Left kidney (tissue), 8 donors: ENCODE results near the gene MCM7. TPM values are rescaled to one million over a fixed set of nuclear protein-coding genes. Genes with fewer than 3 reads are reported as not detected.
"Not testable (repeated sequence)": the region's sequence is repeated elsewhere in the genome, so short reads cannot be mapped to it uniquely, and the experiment has no call there.

ENCODE experiments used
- DNase-seq: peaks from one replicate; pipeline ENCODE4 v3.0.0-alpha.2; 2013
- long read RNA-seq, 8 donors: transcript quantifications; one replicate each; lab custom pipeline, GENCODE V29; 2026
- polyA plus RNA-seq: library from polyadenylated mRNA; unstranded; fragments of 120-200 nt; gene quantifications from one replicate; pipeline ENCODE4 v1.2.1, GENCODE V29; 2013; ENCODE audit not compliant: insufficient read length

Gene MCM7
- 177 TPM for polyA plus RNA-seq
- long read RNA-seq, donor 1, transcript MCM7-201 (15 exons, 2,957 nt): major isoform, 28 of 56 reads
- long read RNA-seq, donor 1, partial matches to known transcripts: 27 of 56 reads
- long read RNA-seq, donor 1, other reads (novel, unspliced or antisense): 0 of 56 reads
- long read RNA-seq, donor 2, transcript MCM7-201 (15 exons, 2,957 nt): major isoform, 31 of 65 reads
- long read RNA-seq, donor 2, partial matches to known transcripts: 30 of 65 reads
- long read RNA-seq, donor 2, other reads (novel, unspliced or antisense): 0 of 65 reads
- long read RNA-seq, donor 3, transcript MCM7-201 (15 exons, 2,957 nt): major isoform, 19 of 44 reads
- long read RNA-seq, donor 3, partial matches to known transcripts: 18 of 44 reads
- long read RNA-seq, donor 3, other reads (novel, unspliced or antisense): 5 of 44 reads
- long read RNA-seq, donor 4: 0 reads
- long read RNA-seq, donor 5, transcript MCM7-201 (15 exons, 2,957 nt): major isoform, 39 of 81 reads
- long read RNA-seq, donor 5, partial matches to known transcripts: 36 of 81 reads
- long read RNA-seq, donor 5, other reads (novel, unspliced or antisense): 5 of 81 reads
- long read RNA-seq, donor 6, transcript MCM7-201 (15 exons, 2,957 nt): major isoform, 26 of 41 reads
- long read RNA-seq, donor 6, partial matches to known transcripts: 15 of 41 reads
- long read RNA-seq, donor 6, other reads (novel, unspliced or antisense): 0 of 41 reads
- long read RNA-seq, donor 7, transcript MCM7-201 (15 exons, 2,957 nt): major isoform, 45 of 84 reads
- long read RNA-seq, donor 7, partial matches to known transcripts: 28 of 84 reads
- long read RNA-seq, donor 7, other reads (novel, unspliced or antisense): 6 of 84 reads
- long read RNA-seq, donor 8, transcript MCM7-201 (15 exons, 2,957 nt): major isoform, 10 of 12 reads
- long read RNA-seq, donor 8, partial matches to known transcripts: 0 of 12 reads
- long read RNA-seq, donor 8, other reads (novel, unspliced or antisense): 0 of 12 reads

- DNase-seq: peak; percentile 97
Observed at GRCh38 chr7:100101016-100101862, at the start of gene MCM7, which contains the start of gene AP4M1. Gene MCM7, minus strand, starts transcription at chr7:100101397. Its CDS starts 103 bp downstream, at chr7:100101294. Gene AP4M1, plus strand, starts transcription at chr7:100101643. Its CDS starts 72 bp downstream, at chr7:100101715.

GRCh38 chr7:100148559-100149328 lies 47.5 kb upstream of the MCM7 start, which contains the start of gene LAMTOR4:
Gene LAMTOR4, plus strand, starts transcription at chr7:100148918. Its CDS starts 55 bp downstream, at chr7:100148973.
- DNase-seq: peak; percentile 97

- no peak for DNase-seq
Observed at GRCh38 chr7:100148225-100148558, 47.0 kb upstream of the MCM7 start.

- no peak for DNase-seq
Observed at GRCh38 chr7:100147278-100147677, 46.1 kb upstream of the MCM7 start.

- DNase-seq: not testable (repeated sequence)
Observed at GRCh38 chr7:100146350-100146749, 45.2 kb upstream of the MCM7 start.

- DNase-seq: no peak
Observed at GRCh38 chr7:100142461-100142860, 41.3 kb upstream of the MCM7 start.

- DNase-seq: no peak
Observed at GRCh38 chr7:100141555-100141949, 40.4 kb upstream of the MCM7 start.

- DNase-seq: no peak
Observed at GRCh38 chr7:100137851-100138760, 36.9 kb upstream of the MCM7 start.

GRCh38 chr7:100132697-100133151 lies 31.5 kb upstream of the MCM7 start:
- no peak for DNase-seq

- no peak for DNase-seq
Observed at GRCh38 chr7:100132126-100132525, 30.9 kb upstream of the MCM7 start.

- peak; percentile 75 for DNase-seq
Observed at GRCh38 chr7:100130608-100131453, 29.6 kb upstream of the MCM7 start.

- not testable (repeated sequence) for DNase-seq
Observed at GRCh38 chr7:100130220-100130607, 29.0 kb upstream of the MCM7 start.

GRCh38 chr7:100128637-100128963 lies 27.4 kb upstream of the MCM7 start:
- no peak for DNase-seq

- no peak for DNase-seq
Observed at GRCh38 chr7:100127866-100128636, 26.9 kb upstream of the MCM7 start.

GRCh38 chr7:100126931-100127865 lies 26.0 kb upstream of the MCM7 start, which contains the start of gene MBLAC1:
Gene MBLAC1, plus strand, starts transcription at chr7:100126967. Its CDS starts 429 bp downstream, at chr7:100127396.
- peak; percentile 94 for DNase-seq

- no peak for DNase-seq
Observed at GRCh38 chr7:100126239-100126930, 25.2 kb upstream of the MCM7 start.
